WI38 (cell line): Measurements from ENCODE around the gene EHBP1.

ENCODE experiments used
- H3K4me3 ChIP-seq: 2 replicates; pipeline ENCODE4 v1.5.1; 2011; ENCODE audit warnings: low read depth, mild to moderate bottlenecking, control low read depth, low read length
- CTCF ChIP-seq: IDR thresholded peaks from 2 replicates; pipeline ENCODE4 v1.5.1; 2012; ENCODE audit warnings: low read depth, mild to moderate bottlenecking, control low read depth, low read length

Gene EHBP1

GRCh38 chr2:63040586-63040985, 335.1 kb downstream of the EHBP1 start:
- TF ChIP-seq CTCF, result no peak
- H3K4me3 ChIP-seq, result no peak overlapping the region

GRCh38 chr2:63041592-63041991, 336.1 kb downstream of the EHBP1 start:
- TF ChIP-seq CTCF, result no peak
- H3K4me3 ChIP-seq, result no peak overlapping the region

- no peak for TF ChIP-seq CTCF
- no peak overlapping the region for H3K4me3 ChIP-seq
Measured at GRCh38 chr2:63044362-63045327, 339.1 kb downstream of the EHBP1 start.

GRCh38 chr2:63046552-63046951, 341.0 kb downstream of the EHBP1 start:
- H3K4me3 ChIP-seq, result no peak overlapping the region

GRCh38 chr2:63046961-63047320, 341.4 kb downstream of the EHBP1 start:
- no peak for TF ChIP-seq CTCF
- no peak overlapping the region for H3K4me3 ChIP-seq

More at GRCh38 chr2:63046552-63046951, 341.0 kb downstream of the EHBP1 start:
- TF ChIP-seq CTCF, result no peak

- TF ChIP-seq CTCF, result no peak
- H3K4me3 ChIP-seq, result no peak overlapping the region
Measured at GRCh38 chr2:63047321-63048279, 342.1 kb downstream of the EHBP1 start.
